ENCODE data around the gene HSFX1.

HSFX1 gene

DNA sequence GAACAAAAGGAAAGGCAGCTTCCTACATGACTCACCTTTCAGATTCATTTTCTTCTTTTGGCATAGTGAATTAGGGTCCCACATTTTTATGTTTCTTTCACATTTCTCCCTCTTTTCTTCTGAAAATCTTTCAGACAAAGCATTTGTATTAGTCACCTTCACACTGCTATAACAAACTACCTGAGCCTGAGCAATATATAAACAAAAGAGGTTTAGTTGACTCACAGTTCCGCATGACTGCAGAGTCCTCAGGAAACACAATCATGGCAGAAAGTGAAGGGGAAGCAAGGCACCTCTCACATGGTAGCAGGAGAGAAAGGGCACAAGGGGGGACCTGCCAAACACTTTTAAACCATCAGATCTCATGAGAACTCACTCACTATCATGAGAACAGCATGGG, 44.8 kb downstream of the HSFX1 start:
- Histone ChIP-seq H3K9me3 (no peaks in the 10 kb centered on the region), H3K27me3 (no peaks in the 10 kb centered on the region), H3K36me3 (no peaks in the 10 kb centered on the region), H3K4me1 (ENCODE audit: control insufficient read depth in 1 of 2, insufficient read depth in 1 of 2, low read depth in 1 of 2, low read length in 1 of 2) (no peaks in the 10 kb centered on the region), H3K4me3 (ENCODE audit: low read depth in 1 of 2, low read length in 1 of 2) (no peak overlapping the region), H3K27ac (no peak overlapping the region)
- TF ChIP-seq, protein P1, sequence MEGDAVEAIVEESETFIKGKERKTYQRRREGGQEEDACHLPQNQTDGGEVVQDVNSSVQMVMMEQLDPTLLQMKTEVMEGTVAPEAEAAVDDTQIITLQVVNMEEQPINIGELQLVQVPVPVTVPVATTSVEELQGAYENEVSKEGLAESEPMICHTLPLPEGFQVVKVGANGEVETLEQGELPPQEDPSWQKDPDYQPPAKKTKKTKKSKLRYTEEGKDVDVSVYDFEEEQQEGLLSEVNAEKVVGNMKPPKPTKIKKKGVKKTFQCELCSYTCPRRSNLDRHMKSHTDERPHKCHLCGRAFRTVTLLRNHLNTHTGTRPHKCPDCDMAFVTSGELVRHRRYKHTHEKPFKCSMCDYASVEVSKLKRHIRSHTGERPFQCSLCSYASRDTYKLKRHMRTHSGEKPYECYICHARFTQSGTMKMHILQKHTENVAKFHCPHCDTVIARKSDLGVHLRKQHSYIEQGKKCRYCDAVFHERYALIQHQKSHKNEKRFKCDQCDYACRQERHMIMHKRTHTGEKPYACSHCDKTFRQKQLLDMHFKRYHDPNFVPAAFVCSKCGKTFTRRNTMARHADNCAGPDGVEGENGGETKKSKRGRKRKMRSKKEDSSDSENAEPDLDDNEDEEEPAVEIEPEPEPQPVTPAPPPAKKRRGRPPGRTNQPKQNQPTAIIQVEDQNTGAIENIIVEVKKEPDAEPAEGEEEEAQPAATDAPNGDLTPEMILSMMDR (IDR thresholded peaks at IDR 0.05): no peak

DNA sequence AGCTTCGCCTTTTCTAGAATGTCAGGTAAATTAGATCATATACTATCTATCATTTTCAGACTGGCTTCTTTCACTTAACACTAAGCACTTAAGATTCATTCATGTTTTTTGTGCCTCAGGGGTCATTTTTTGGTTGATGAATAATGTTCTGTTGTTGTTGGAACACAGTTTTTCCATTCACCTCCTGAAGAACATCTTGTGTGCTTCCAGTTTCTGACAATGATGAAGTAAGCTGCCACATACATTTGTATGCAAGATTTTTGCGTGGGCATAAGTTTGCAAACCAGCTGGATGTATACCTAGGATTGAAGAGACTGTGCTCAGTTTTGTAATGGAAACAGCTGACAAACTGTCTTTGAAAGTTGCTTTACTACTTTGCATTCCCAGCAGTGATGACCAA, 45.5 kb downstream of the HSFX1 start:
- TF ChIP-seq, protein P1 (IDR thresholded peaks at IDR 0.05): no peak
- no peak overlapping the region for H3K27ac ChIP-seq
- H3K27me3 ChIP-seq: no peaks in the 10 kb centered on the region
- no peaks in the 10 kb centered on the region for H3K9me3 ChIP-seq
- no peaks in the 10 kb centered on the region for H3K36me3 ChIP-seq
- no peak overlapping the region for H3K4me3 ChIP-seq (ENCODE audit: low read depth in 1 of 2, low read length in 1 of 2)
- H3K4me1 ChIP-seq (ENCODE audit: control insufficient read depth in 1 of 2, insufficient read depth in 1 of 2, low read depth in 1 of 2, low read length in 1 of 2): no peaks in the 10 kb centered on the region

DNA sequence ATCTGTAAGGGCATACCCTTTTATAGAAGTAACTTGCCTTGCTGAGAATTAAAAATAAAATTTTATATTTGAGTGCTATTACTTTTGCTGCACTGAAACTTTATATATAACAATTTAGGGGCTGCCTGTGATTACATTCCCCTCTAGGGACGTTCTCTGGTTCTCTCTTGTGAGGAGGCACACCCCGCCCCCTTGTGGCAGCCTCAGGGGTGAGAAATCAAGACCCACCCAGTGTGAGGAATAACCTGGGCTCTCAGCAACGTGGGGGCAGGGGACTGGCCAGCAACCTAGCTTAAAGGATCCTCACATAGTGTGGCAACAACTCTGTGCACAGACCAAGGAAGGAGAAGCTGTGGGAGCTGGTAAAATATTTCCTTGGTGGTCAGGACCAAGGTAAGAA, 51.6 kb downstream of the HSFX1 start:
- Histone ChIP-seq H3K36me3 (no peaks in the 10 kb centered on the region), H3K4me3 (ENCODE audit: low read depth in 1 of 2, low read length in 1 of 2) (no peak overlapping the region), H3K27ac (no peak overlapping the region), H3K27me3 (peaks cover 12% of the 10 kb centered on the region), H3K9me3 (no peaks in the 10 kb centered on the region), H3K4me1 (ENCODE audit: control insufficient read depth in 1 of 2, insufficient read depth in 1 of 2, low read depth in 1 of 2, low read length in 1 of 2) (no peaks in the 10 kb centered on the region)
- TF ChIP-seq, protein P1 (IDR thresholded peaks at IDR 0.05): no peak
